ENCODE measurements around the gene CTNND2.

Gene CTNND2

GRCh38 chr5:10974850-10975249, 929.4 kb downstream of the CTNND2 start:
- DNase-seq = no peak

GRCh38 chr5:10973316-10973715, 930.9 kb downstream of the CTNND2 start:
- DNase-seq = no peak

GRCh38 chr5:10969684-10970180, 934.5 kb downstream of the CTNND2 start:
- DNase-seq = no peak

GRCh38 chr5:10964806-10965205, 939.4 kb downstream of the CTNND2 start:
- no peak for DNase-seq

GRCh38 chr5:10958728-10959127, 945.5 kb downstream of the CTNND2 start:
- DNase-seq = no peak

- DNase-seq = no peak
Observed at GRCh38 chr5:10949856-10950630, 954.2 kb downstream of the CTNND2 start.

- no peak for DNase-seq
Observed at GRCh38 chr5:10946050-10946449, 958.2 kb downstream of the CTNND2 start.

- no peak for DNase-seq
Observed at GRCh38 chr5:10941900-10942299, 962.3 kb downstream of the CTNND2 start.

GRCh38 chr5:10936081-10936855, 968.0 kb downstream of the CTNND2 start:
- no peak for DNase-seq

- no peak for DNase-seq
Observed at GRCh38 chr5:10935536-10935935, 968.7 kb downstream of the CTNND2 start.

- DNase-seq = no peak
Observed at GRCh38 chr5:10934783-10935355, 969.4 kb downstream of the CTNND2 start.

- DNase-seq = no peak
Observed at GRCh38 chr5:10933121-10933520, 971.1 kb downstream of the CTNND2 start.

GRCh38 chr5:10932426-10932825, 971.8 kb downstream of the CTNND2 start:
- DNase-seq = no peak

- no peak for DNase-seq
Observed at GRCh38 chr5:10927608-10928007, 976.6 kb downstream of the CTNND2 start.

- no peak for DNase-seq
Observed at GRCh38 chr5:10923310-10923709, 980.9 kb downstream of the CTNND2 start.
